Central memory CD4-positive, alpha-beta T cell (primary cell): ENCODE data around the gene EXOC2.
"Not testable (repeated sequence)": the region's sequence is repeated elsewhere in the genome, so short reads cannot be mapped to it uniquely, and the experiment has no call there.

Experiments
- DNase-seq: peaks from one replicate; pipeline ENCODE4 v3.0.0; 2022

EXOC2 gene

DNA sequence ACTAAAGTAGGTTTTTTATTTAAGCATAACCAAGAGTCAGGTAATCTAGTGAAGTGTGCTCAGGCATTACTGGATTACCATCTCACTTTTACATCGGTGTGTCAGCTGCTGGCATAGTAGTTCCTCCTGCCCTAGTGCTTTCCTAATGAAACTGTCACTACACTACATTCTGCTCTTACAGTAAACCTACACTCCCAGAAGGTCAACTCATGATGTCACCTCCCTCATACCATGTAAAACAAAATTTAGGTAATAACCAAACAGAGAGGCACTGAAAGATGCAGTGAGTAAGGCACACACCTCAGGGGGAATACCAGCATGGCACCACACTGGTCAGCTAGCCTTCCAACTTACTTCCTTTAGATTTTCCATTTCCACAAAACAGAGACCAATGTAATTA lies 59.3 kb downstream of the EXOC2 start:
- DNase-seq = no peak

DNA sequence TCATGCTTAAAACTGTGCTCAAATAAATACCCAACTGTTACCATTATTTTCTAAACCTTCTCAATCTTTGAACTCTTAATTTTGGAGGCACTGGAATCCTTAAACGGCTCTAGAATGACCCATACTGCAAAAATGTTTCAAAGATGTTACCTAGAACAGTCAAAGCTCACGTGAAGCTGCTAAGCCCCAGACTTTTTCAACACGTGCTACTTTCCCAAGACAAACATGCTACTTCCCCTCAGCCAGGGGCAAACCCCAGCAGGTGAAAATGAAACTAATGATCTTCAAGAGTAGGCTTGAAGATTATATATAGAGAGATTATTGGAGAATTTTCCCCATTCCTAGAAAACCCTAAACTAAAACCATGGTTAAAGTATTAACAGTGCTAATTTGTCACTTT lies 64.2 kb downstream of the EXOC2 start:
- no peak for DNase-seq

GRCh38 chr6:626236-626635 lies 66.7 kb downstream of the EXOC2 start:
- DNase-seq = no peak

DNA sequence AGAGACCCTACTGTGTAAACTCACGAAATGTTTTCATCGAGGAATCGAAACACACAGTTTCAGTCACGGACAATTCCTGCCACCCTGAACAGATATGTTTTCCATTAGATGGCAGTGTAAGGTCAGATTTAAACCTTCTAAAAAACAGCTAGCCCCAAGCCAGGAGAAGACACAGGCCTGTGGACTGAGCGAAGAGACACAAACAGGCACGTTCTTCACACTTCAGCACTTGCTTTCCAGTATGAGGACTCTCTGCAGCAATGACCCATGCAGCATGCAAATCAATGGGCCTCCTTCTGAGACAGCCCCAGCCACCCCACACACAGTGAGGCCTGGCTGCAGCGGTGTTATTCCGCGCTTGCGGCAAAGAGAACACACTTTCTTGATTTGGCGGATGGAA lies 68.0 kb downstream of the EXOC2 start:
- no peak for DNase-seq

- no peak for DNase-seq
Observed at GRCh38 chr6:622462-622861, 70.5 kb downstream of the EXOC2 start.

DNA sequence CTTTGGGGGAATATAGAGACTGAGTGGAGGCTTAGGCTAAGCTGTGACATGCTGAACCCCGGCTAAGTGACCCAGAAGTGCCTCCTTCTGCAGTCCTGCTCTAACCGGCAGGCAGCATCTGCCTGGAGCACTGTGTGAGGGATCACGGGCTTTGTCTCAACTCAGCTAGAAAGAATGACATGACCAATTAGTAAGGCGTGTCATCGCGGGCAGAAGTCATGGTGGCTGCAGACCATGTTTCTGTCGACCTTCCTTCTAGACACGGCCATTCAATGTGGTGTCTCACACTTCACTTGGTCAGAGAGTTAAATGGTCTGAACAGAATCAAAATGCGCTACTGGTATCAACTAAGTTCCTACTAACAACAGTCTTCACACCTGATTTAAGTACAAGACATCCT lies 71.0 kb downstream of the EXOC2 start:
- no peak for DNase-seq

DNA sequence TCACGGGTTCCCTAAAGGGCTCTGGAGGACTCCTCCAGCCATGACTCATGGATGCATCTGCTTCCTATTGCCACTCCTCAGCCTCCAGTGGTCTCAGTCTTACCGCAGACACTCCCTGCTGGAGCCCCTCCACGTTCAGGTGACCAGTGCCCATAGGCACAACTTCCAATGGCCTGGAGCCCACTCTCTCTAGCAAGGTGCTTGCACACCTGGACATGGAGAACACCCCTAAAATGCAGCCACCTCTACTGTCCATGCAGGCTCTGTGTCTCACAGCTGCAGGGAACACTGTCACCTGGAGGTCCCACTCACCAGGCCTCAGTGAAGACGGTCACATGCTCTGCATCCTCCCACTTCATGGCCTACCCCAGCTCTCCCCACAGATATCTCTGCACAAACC lies 72.0 kb downstream of the EXOC2 start:
- no peak for DNase-seq

DNA sequence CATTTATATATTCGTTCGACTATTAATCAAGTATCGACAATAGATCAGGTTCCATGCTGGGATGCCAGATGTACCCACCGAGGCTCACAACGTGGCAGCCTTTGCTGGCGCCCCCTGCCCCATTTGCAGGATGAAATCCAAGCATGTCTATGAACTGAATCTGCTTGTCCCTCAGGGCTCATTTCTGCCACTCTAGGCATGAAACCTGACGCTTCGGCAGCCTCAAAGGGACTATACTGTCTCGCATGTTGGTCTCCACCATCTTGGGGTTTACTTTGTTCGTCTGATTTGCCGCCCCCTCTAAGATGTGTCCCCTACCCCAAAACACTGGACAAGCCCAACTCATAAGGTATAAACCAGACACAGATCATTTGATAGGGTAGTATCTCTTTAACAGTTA lies 72.8 kb downstream of the EXOC2 start:
- no peak for DNase-seq

- peak; percentile 1 for DNase-seq
Observed at GRCh38 chr6:617456-618100, 75.4 kb downstream of the EXOC2 start.

GRCh38 chr6:613981-614380 lies 79.0 kb downstream of the EXOC2 start:
- no peak for DNase-seq

GRCh38 chr6:611928-612327 lies 81.0 kb downstream of the EXOC2 start:
- DNase-seq = no peak

DNA sequence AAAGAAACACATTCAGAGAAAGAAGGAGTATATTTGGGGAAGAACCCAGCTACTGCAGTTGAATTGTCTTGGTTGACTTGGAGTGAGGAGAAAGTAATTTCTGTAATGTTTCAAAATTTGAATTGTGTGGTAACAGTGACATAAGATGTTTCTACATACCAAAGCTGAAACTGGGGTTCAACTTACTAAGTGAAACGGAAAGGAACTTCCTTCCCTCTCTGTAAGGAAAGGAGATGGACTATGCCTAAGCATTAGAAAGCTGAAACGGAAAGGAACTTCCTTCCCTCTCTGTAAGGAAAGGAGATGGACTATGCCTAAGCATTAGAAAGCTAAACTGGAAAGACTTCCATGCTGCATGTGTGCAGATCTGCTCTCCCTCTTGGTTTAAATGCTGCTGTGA lies 82.1 kb downstream of the EXOC2 start:
- DNase-seq = no peak

GRCh38 chr6:609905-610304 lies 83.0 kb downstream of the EXOC2 start:
- DNase-seq = no peak

DNA sequence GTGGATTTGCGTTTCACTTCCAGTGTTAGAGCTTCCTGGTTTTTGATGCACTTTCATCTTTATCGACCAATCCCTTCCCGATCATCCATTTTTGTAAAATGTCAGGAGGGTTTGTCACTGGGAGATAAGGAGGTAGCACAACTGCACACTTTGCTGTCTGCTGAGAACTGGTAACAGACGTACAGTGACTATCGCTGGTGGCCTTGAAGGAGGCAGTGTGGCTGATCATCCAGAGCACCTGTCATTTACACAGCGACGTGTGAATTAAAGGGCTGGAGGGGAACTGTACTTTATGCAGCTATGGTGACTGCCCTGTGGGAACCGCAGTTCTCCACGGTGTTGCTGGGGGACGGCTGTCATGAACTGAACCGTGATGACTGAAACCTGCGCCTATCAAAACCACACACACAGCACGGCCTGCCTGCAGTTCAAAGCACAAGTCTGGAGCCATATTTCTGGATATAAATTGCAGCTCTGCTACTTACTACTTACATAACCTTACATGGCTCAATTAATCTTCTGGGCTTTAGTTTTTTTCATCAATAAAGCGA lies 86.0 kb downstream of the EXOC2 start:
- DNase-seq = no peak

DNA sequence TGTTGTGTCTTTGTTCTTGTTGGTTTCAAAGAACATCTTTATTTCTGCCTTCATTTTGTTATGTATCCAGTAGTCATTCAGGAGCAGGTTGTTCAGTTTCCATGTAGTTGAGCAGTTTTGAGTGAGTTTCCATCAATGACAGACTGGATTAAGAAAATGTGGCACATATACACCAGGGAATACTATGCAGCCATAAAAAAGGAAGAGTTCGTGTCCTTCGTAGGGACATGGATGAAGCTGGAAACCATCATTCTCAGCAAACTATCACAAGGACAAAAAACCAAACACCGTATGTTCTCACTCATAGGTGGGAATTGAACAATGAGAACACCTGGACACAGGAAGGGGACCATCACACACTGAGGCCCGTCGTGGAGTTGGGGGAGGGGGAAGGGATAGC lies 87.0 kb downstream of the EXOC2 start:
- DNase-seq = not testable (repeated sequence)

- DNase-seq = no peak
Observed at GRCh38 chr6:604579-604978, 88.4 kb downstream of the EXOC2 start.

DNA sequence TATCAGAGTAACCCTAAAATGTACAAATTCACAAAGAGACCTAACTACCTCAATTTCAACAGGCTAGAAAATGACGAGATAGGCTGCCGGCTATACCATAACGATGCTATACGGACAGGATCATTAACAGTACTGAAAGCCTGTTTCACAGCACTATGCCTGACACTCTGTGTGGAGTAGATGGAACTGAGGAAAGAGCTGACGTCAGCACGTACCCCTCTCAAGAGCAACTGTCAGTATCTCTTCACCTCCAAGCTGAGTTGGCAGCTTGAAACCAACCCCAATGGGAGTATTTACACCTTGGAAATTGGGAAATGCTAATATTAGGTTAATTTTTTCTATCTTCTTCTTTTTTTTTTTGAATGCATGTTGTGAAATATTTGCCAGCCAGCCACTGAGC lies 89.7 kb downstream of the EXOC2 start:
- no peak for DNase-seq

GRCh38 chr6:599576-600448 lies 93.1 kb downstream of the EXOC2 start:
- no peak for DNase-seq

DNA sequence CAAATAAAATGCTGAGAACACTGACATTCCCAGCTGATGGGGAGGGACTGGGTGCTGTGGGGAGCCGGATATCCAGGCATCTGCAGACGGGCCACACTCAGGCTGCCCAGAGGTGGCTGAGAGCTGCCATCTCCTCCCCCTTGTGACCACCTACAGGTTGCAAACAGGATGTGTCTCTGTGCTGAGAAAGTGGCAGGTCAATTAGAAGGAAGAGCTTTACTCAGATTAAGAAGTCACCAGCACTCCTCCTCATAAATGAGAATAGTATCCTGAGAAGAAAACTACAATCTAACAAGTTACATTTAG lies 99.1 kb downstream of the EXOC2 start:
- no peak for DNase-seq

- peak; percentile 51 for DNase-seq
Observed at GRCh38 chr6:593139-593906, 99.6 kb downstream of the EXOC2 start.

- DNase-seq = no peak
Observed at GRCh38 chr6:589090-589489, 103.8 kb downstream of the EXOC2 start.

GRCh38 chr6:586553-586952 lies 106.4 kb downstream of the EXOC2 start:
- no peak for DNase-seq

- DNase-seq = no peak
Observed at GRCh38 chr6:583635-584034, 109.3 kb downstream of the EXOC2 start.

- DNase-seq = no peak
Observed at GRCh38 chr6:583116-583515, 109.8 kb downstream of the EXOC2 start.
